ENCODE results near the gene LAMA5.

LAMA5 gene

GRCh38 chr20:62350629-62351422, 16.3 kb downstream of the LAMA5 start:
- TF ChIP-seq CTCF (IDR thresholded peaks at IDR 0.05; ENCODE audit: low read depth, low read length, missing control alignments): no peak
- in situ Hi-C loops (cut with HindIII; ENCODE audit: low sequenced_read_pairs): no loop called here
- no peak for DNase-seq (ENCODE audit: low read depth)
- no peak overlapping the region for H3K4me3 ChIP-seq (ENCODE audit: low read depth, low read length)

GRCh38 chr20:62350098-62350628, 16.9 kb downstream of the LAMA5 start:
- DNase-seq (ENCODE audit: low read depth): no peak
- TF ChIP-seq CTCF (IDR thresholded peaks at IDR 0.05; ENCODE audit: low read depth, low read length, missing control alignments): no peak
- H3K4me3 ChIP-seq (ENCODE audit: low read depth, low read length): no peak overlapping the region
- in situ Hi-C loops (cut with HindIII; ENCODE audit: low sequenced_read_pairs): no loop called here

- no peak for TF ChIP-seq CTCF (IDR thresholded peaks at IDR 0.05; ENCODE audit: low read depth, low read length, missing control alignments)
- no peak for DNase-seq (ENCODE audit: low read depth)
- H3K4me3 ChIP-seq (ENCODE audit: low read depth, low read length): no peak overlapping the region
- in situ Hi-C loops (cut with HindIII; ENCODE audit: low sequenced_read_pairs): no loop called here
These were observed 17.5 kb downstream of the LAMA5 start for GRCh38 chr20:62349556-62350097.

GRCh38 chr20:62348604-62349003, 18.5 kb downstream of the LAMA5 start:
- H3K4me3 ChIP-seq (ENCODE audit: low read depth, low read length): no peak overlapping the region
- DNase-seq (ENCODE audit: low read depth): no peak
- TF ChIP-seq CTCF (IDR thresholded peaks at IDR 0.05; ENCODE audit: low read depth, low read length, missing control alignments): no peak
- in situ Hi-C loops (cut with HindIII; ENCODE audit: low sequenced_read_pairs): no loop called here

GRCh38 chr20:62347445-62347844, 19.7 kb downstream of the LAMA5 start:
- in situ Hi-C loops (cut with HindIII; ENCODE audit: low sequenced_read_pairs): no loop called here
- H3K4me3 ChIP-seq (ENCODE audit: low read depth, low read length): no peak overlapping the region
- no peak for DNase-seq (ENCODE audit: low read depth)
- TF ChIP-seq CTCF (IDR thresholded peaks at IDR 0.05; ENCODE audit: low read depth, low read length, missing control alignments): no peak

- no peak for TF ChIP-seq CTCF (IDR thresholded peaks at IDR 0.05; ENCODE audit: low read depth, low read length, missing control alignments)
- no peak for DNase-seq (ENCODE audit: low read depth)
- no peak overlapping the region for H3K4me3 ChIP-seq (ENCODE audit: low read depth, low read length)
- in situ Hi-C loops (cut with HindIII; ENCODE audit: low sequenced_read_pairs): no loop called here
These were observed 20.0 kb downstream of the LAMA5 start for GRCh38 chr20:62347151-62347404.

Data from astrocyte of the cerebellum (primary cell).